Endothelial cell of umbilical vein (primary cell): ENCODE results near the gene CAPG. TPM values are rescaled to one million over a fixed set of nuclear protein-coding genes. Genes with fewer than 3 reads are reported as not detected.

ENCODE experiments used
- BruUV-seq: library from RNA; stranded (reverse); fragments of 400-500 nt; replicated peaks from 2 replicates; lab custom pipeline; 2021; lab: Mats Ljungman, UMichigan
- CTCF ChIA-PET: fragments of 300-600, 350-600 bp; sonication (Branson Sonifier 250); formaldehyde crosslinking; loops from one replicate; lab custom pipeline; 2021; ENCODE audit warnings: antibody characterized with exemption, inconsistent platforms; lab: Charles Lee
- POLR2A ChIA-PET: fragments of 300-600, 350-600 bp; sonication (Branson Sonifier 250); formaldehyde crosslinking; loops from one replicate; lab custom pipeline; 2021; ENCODE audit warnings: antibody characterized with exemption, inconsistent platforms; lab: Charles Lee
- DNase-seq: peaks from one replicate; pipeline ENCODE4 v3.0.0-alpha.2; 2011; ENCODE audit warnings: low read depth, low spot score
- FAIRE-seq: peaks from 2 replicates; lab custom pipeline; 2011; peaks lifted over from hg19 to GRCh38; lab: Jason Lieb, UNC
- H2AFZ ChIP-seq: 2 replicates; pipeline ENCODE4 v1.6.0; 2012; ENCODE audit warnings: low read depth, low read length, control low read depth, inconsistent platforms
- H3K27ac ChIP-seq: 2 replicates; pipeline ENCODE4 v1.5.1; 2011; ENCODE audit warnings: low read depth, mild to moderate bottlenecking, control low read depth, low read length, moderate library complexity; ENCODE audit not compliant: insufficient read depth
- H3K27me3 ChIP-seq, 2 experiments: 2 replicates each; pipeline versions ENCODE4 v1.6.0 to v1.6.1; 2011; ENCODE audit warnings: low read length in 2 of 2, mixed read lengths in 1 of 2; ENCODE audit not compliant: control insufficient read depth in 2 of 2, insufficient read depth in 2 of 2
- H3K36me3 ChIP-seq, 2 experiments: 2 replicates in 1 of 2; 3 replicates in 1 of 2; pipeline ENCODE4 v1.5.1; 2011; ENCODE audit warnings: low read length in 2 of 2, mild to moderate bottlenecking in 1 of 2, moderate library complexity in 1 of 2; ENCODE audit not compliant: control insufficient read depth in 2 of 2, insufficient read depth in 2 of 2; ENCODE audit errors: extremely low read depth in 1 of 2
- H3K4me1 ChIP-seq: 3 replicates; pipeline ENCODE4 v1.5.1; 2011; ENCODE audit warnings: mild to moderate bottlenecking, low read length; ENCODE audit not compliant: control insufficient read depth, insufficient read depth; ENCODE audit errors: extremely low read depth
- H3K4me2 ChIP-seq: 2 replicates; pipeline ENCODE4 v1.6.1; 2011; ENCODE audit warnings: low read length, control low read depth, mixed read lengths; ENCODE audit not compliant: insufficient read depth
- H3K4me3 ChIP-seq, 3 experiments: fragments of 200-600 bp in 1 of 3; sonication (generic), shearing (Covaris generic) in 1 of 3; replicated peaks in 1 of 3; 2 replicates each; pipeline ENCODE4 v1.5.1; 2011 to 2016; ENCODE audit warnings: control low read depth in 3 of 3, low read length in 3 of 3, mild to moderate bottlenecking in 2 of 3, inconsistent platforms in 1 of 3, low read depth in 1 of 3, moderate library complexity in 1 of 3; ENCODE audit not compliant: insufficient read depth in 1 of 3
- H3K79me2 ChIP-seq: 2 replicates; pipeline ENCODE4 v1.6.0; 2012; ENCODE audit warnings: low read length, inconsistent platforms; ENCODE audit not compliant: control insufficient read depth, insufficient read depth
- H3K9ac ChIP-seq: replicated peaks from 2 replicates; pipeline ENCODE3; 2011; ENCODE audit warnings: low read length, control low read depth; ENCODE audit not compliant: insufficient read depth; ENCODE audit errors: extremely low read depth
- H3K9me1 ChIP-seq: replicated peaks from 3 replicates; pipeline ENCODE4 v1.6.0; 2011; ENCODE audit warnings: mild to moderate bottlenecking, low read length; ENCODE audit not compliant: control insufficient read depth, insufficient read depth; ENCODE audit errors: extremely low read depth
- H3K9me3 ChIP-seq: replicated peaks from 2 replicates; pipeline ENCODE4 v1.5.1; 2012; ENCODE audit warnings: low read length, inconsistent platforms; ENCODE audit not compliant: control insufficient read depth, insufficient read depth
- H4K20me1 ChIP-seq: replicated peaks from 2 replicates; pipeline ENCODE3; 2011; ENCODE audit warnings: mild to moderate bottlenecking, low read length; ENCODE audit not compliant: control insufficient read depth, insufficient read depth; ENCODE audit errors: extremely low read depth
- EZH2 ChIP-seq: IDR thresholded peaks from 2 replicates; pipeline ENCODE4 v1.6.1; 2012; ENCODE audit warnings: borderline replicate concordance, low read depth, mild to moderate bottlenecking, moderate library complexity, low read length, inconsistent platforms; ENCODE audit not compliant: severe bottlenecking
- FOS ChIP-seq: IDR thresholded peaks from 2 replicates; pipeline ENCODE4 v1.6.1; 2011; ENCODE audit warnings: mild to moderate bottlenecking, low read length, moderate library complexity, borderline replicate concordance; ENCODE audit not compliant: insufficient read depth
- GATA2 ChIP-seq: IDR thresholded peaks from 2 replicates; pipeline ENCODE4 v1.7.0; 2011; ENCODE audit warnings: low read depth, mild to moderate bottlenecking, moderate library complexity, mixed read lengths, low read length; ENCODE audit not compliant: insufficient read length, insufficient read depth
- JUN ChIP-seq: IDR thresholded peaks from 2 replicates; pipeline ENCODE4 v1.6.1; 2011; ENCODE audit warnings: borderline replicate concordance, low read depth; ENCODE audit not compliant: insufficient read length, insufficient read depth
- MYC ChIP-seq: IDR thresholded peaks from one replicate; pipeline ENCODE4 v1.6.1; 2011; ENCODE audit warnings: mild to moderate bottlenecking, low read depth, low read length
- POLR2A ChIP-seq: IDR thresholded peaks from 2 replicates; pipeline ENCODE4 v1.6.1; 2012; ENCODE audit warnings: low read depth, mild to moderate bottlenecking, control low read depth, low read length
- POLR2AphosphoS5 ChIP-seq: IDR thresholded peaks from 2 replicates; pipeline ENCODE4 v1.6.1; 2012; ENCODE audit warnings: low read depth, mild to moderate bottlenecking, control low read depth, low read length, moderate library complexity; ENCODE audit not compliant: insufficient read depth
- dilution Hi-C: fragments of 300-500 bp; cut with MboI; formaldehyde crosslinking; loops from one replicate; pipeline ENCODE4 v1.15.0; 2019; ENCODE audit warnings: low sequenced_read_pairs; ENCODE audit not compliant: extremely low pct_ligation_motif_present
- intact Hi-C: fragments of 100-400 bp; cut with micrococcal nuclease; formaldehyde crosslinking; loops from one replicate; pipeline ENCODE4 v1.10.0; 2022
- polyA plus RNA-seq, 4 experiments: library from polyadenylated mRNA; depleted of rRNA in 3 of 4; stranded (reverse) in 3 of 4; unstranded in 1 of 4; fragments of >200 nt; gene quantifications; 2 replicates each; pipeline versions ENCODE4 v1.2.1 to v1.2.3, GENCODE V29; 2011 to 2012; ENCODE audit warnings: missing spikeins in 1 of 4
- total RNA-seq: library from RNA; stranded (reverse); gene quantifications from 2 replicates; pipeline ENCODE4 v1.2.3, GENCODE V29; 2021
- TF ChIP-seq, protein P1 (sequence below): IDR thresholded peaks from 2 replicates; pipeline ENCODE4 v1.6.1; 2011; ENCODE audit not compliant: insufficient read depth, insufficient read length
- TF ChIP-seq, protein P2 (sequence below), 2 donors: IDR thresholded peaks; 1 replicate in 1 of 2; 2 replicates in 1 of 2; pipeline ENCODE4 v1.5.1; 2011; ENCODE audit warnings: low read length in 2 of 2, mild to moderate bottlenecking in 2 of 2, moderate library complexity in 2 of 2, control low read depth in 1 of 2, inconsistent platforms in 1 of 2, low read depth in 1 of 2; ENCODE audit not compliant: insufficient read depth in 1 of 2; ENCODE audit errors: extremely low read depth in 1 of 2

The CAPG gene
- total and polyA plus RNA-seq, 2 donors (not counting 3 experiments of a cell fraction or from before 2014, with no cell fraction given), result 107 to 115 TPM

DNA sequence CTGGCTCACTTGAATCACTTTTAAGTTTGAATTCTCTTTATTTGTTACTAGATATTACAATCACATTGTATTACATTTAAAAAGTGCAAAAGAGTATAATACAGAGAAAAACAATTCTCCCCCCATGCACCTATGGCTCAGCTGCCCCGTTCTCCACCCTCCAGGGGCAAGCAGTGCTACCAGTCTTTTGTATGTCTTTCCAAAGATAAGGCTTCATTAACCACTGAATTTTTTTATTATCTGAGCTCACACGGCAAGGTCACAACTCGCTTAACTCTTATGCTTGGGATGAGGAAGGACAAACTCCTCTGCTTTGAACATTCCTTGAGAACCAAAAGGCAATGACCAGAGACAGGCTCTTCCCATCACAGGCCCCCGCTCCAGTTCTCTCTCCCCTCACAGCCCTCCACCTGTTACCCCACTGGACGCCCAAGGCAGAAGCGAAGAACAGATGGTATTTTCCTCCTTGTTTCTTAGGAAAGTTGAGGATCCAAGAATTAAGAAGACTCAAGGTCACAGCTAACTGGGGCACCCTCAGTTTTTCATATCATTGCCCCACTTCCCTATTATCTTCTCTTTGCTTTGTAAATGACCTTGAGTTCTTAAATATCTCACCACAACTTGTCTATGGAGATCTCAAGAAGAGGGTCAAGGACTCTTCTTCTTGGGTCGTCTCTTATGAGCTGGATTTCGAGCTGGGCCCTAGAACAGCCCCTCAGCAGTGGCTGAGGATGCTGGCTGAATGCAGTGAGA lies 38.5 kb upstream of the CAPG start:
- Histone ChIP-seq H3K4me1 (no peaks in the 10 kb centered on the region), H3K36me3 (no peaks in the 10 kb centered on the region), H3K9me3 (no peaks in the 10 kb centered on the region), H3K79me2 (no peaks in the 10 kb centered on the region), H2AFZ (no peak overlapping the region), H3K9ac (no peak overlapping the region), H3K27me3 (no peaks in the 10 kb centered on the region), H3K27ac (no peak overlapping the region), H3K9me1 (no peaks in the 10 kb centered on the region), H3K4me2 (no peak overlapping the region), H4K20me1 (no peaks in the 10 kb centered on the region), H3K4me3 (no peak overlapping the region)
- no peak for FAIRE-seq
- CTCF ChIA-PET, result no interaction called here
- no peak for DNase-seq
- POLR2A ChIA-PET, result no interaction called here
- intact Hi-C loops (no loop called here), dilution Hi-C loops (no loop called here)
- TF ChIP-seq FOS (no peak), MYC (no peak), POLR2AphosphoS5 (no peak), EZH2 (no peak), GATA2 (no peak), JUN (no peak), POLR2A (no peak)
- TF ChIP-seq, protein P1, sequence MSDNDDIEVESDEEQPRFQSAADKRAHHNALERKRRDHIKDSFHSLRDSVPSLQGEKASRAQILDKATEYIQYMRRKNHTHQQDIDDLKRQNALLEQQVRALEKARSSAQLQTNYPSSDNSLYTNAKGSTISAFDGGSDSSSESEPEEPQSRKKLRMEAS, result no peak
- TF ChIP-seq, protein P2, sequence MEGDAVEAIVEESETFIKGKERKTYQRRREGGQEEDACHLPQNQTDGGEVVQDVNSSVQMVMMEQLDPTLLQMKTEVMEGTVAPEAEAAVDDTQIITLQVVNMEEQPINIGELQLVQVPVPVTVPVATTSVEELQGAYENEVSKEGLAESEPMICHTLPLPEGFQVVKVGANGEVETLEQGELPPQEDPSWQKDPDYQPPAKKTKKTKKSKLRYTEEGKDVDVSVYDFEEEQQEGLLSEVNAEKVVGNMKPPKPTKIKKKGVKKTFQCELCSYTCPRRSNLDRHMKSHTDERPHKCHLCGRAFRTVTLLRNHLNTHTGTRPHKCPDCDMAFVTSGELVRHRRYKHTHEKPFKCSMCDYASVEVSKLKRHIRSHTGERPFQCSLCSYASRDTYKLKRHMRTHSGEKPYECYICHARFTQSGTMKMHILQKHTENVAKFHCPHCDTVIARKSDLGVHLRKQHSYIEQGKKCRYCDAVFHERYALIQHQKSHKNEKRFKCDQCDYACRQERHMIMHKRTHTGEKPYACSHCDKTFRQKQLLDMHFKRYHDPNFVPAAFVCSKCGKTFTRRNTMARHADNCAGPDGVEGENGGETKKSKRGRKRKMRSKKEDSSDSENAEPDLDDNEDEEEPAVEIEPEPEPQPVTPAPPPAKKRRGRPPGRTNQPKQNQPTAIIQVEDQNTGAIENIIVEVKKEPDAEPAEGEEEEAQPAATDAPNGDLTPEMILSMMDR (IDR thresholded peaks at IDR 0.05; ENCODE audit: extremely low read depth in 1 of 2, insufficient read depth in 1 of 2, low read depth in 1 of 2, low read length in 2 of 2), result no peak
- no TSS peak for BruUV-seq
